BJ (cell line): ENCODE results near the gene TERB2. TPM values are rescaled to one million over a fixed set of nuclear protein-coding genes. Genes with fewer than 3 reads are reported as not detected.
"Not testable (repeated sequence)": the region's sequence is repeated elsewhere in the genome, so short reads cannot be mapped to it uniquely, and the experiment has no call there.

ENCODE experiments used
- CTCF ChIA-PET: fragments of 350-600 bp; formaldehyde crosslinking; extraction: SDS; loops from one replicate; lab custom pipeline; 2021; ENCODE audit warnings: antibody characterized with exemption, inconsistent platforms; lab: Yijun Ruan, JAX
- POLR2A ChIA-PET: fragments of 300-600 bp; sonication (Branson Sonifier 250); formaldehyde crosslinking; extraction: SDS; loops from one replicate; lab custom pipeline; 2021; ENCODE audit warnings: antibody characterized with exemption; lab: Charles Lee
- DNase-seq: peaks from one replicate; pipeline ENCODE4 v3.0.0-alpha.2; 2011; ENCODE audit warnings: low read depth
- H3K27me3 ChIP-seq: 2 replicates; pipeline ENCODE4 v1.6.0; 2011; ENCODE audit warnings: low read length; ENCODE audit not compliant: control insufficient read depth, insufficient read depth
- H3K36me3 ChIP-seq: 2 replicates; pipeline ENCODE4 v1.5.1; 2011; ENCODE audit warnings: low read length; ENCODE audit not compliant: control insufficient read depth, insufficient read depth
- H3K4me3 ChIP-seq: 2 replicates; pipeline ENCODE4 v1.5.1; 2011; ENCODE audit warnings: low read depth, mild to moderate bottlenecking, control low read depth, low read length
- polyA plus RNA-seq: library from polyadenylated mRNA; depleted of rRNA; stranded (reverse); fragments of >200 nt; gene quantifications from 2 replicates; pipeline ENCODE4 v1.2.3, GENCODE V29; 2011
- TF ChIP-seq, protein P1 (sequence below): IDR thresholded peaks from 2 replicates; pipeline ENCODE4 v1.5.1; 2011; ENCODE audit warnings: low read depth, mild to moderate bottlenecking, control low read depth, inconsistent platforms, low read length, moderate library complexity; ENCODE audit not compliant: insufficient read depth

Gene TERB2
- polyA plus RNA-seq, 1 experiment: not detected

DNA sequence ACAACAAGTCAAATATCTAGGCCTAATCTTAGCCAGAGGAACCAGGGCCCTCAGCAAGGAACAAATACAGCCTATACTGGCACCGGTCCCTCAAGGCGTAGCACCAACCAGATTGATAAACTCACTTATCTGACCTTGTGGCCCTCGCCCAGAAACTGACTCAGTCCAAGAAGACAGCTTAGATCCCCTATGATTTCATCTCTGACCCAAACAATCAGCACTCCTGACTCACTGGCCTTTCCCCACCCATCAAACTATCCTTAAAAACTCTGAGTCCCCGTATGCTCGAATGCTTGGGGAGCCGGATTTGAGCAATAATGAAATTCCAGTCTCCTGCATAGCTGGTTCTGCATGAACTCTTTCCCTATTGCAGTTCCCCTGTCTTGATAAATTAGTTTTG lies 64.9 kb downstream of the TERB2 start:
- POLR2A ChIA-PET: no interaction called here

DNA sequence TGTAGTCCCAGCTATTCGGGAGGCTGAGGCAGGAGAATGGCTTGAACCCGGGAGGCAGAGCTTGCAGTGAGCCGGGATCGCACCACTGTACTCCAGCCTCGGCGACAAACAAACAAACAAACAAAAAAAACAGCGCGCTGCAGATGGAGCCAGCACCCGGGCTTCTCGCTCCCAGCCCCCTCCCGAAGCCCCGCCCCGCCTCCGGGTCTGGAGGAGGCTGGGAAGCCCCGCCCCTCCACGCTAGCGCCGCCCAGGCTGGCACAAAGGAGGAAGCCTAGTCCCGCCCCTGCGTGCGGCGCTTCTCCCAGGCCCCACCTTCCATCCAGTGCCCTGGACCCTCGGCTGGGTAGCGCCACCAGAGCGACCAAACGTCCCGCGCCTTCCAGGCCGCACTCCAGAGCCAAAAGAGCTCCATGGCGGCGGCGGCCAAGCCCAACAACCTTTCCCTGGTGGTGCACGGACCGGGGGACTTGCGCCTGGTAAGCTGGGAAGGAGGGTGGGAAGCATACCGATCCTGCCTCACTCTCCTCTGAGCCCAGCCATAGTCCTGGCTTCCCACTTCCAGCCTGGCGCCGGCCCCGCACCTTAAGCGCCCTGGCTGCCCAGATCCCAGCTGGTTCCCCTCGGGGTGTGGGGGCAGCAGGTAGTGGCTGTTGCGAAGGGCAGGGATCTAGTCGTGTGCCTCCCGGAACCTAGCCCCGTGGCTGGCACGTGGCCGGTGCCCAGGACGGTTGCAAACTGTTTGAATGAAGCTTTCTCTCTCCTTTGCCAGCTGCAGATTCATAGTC lies 66.6 kb downstream of the TERB2 start, which contains the start of gene SORD:
TSS of gene SORD (plus strand) at position 325 of the 788 bp plus-strand sequence. CDS start at position 414, 89 bp downstream.
- Histone ChIP-seq H3K36me3 (no peaks in the 10 kb centered on the region), H3K4me3 (peak within 1 kb of the TSS; percentile 74), H3K27me3 (no peaks in the 10 kb centered on the region; the same call in 1 of the 2 replicates)
- peak; percentile 16 for DNase-seq
- ChIA-PET POLR2A (interaction anchor here (0.6 kb wide), 1 partner anchor 15 kb away, joined by 3 read pairs; no protein-coding TSS in a partner anchor), CTCF (interaction anchor here (0.6 to 3.5 kb wide), 6 partner anchors 10 to 140 kb away, joined by 3 to 17 read pairs (median 3); no protein-coding TSS in a partner anchor)
- TF ChIP-seq, protein P1, sequence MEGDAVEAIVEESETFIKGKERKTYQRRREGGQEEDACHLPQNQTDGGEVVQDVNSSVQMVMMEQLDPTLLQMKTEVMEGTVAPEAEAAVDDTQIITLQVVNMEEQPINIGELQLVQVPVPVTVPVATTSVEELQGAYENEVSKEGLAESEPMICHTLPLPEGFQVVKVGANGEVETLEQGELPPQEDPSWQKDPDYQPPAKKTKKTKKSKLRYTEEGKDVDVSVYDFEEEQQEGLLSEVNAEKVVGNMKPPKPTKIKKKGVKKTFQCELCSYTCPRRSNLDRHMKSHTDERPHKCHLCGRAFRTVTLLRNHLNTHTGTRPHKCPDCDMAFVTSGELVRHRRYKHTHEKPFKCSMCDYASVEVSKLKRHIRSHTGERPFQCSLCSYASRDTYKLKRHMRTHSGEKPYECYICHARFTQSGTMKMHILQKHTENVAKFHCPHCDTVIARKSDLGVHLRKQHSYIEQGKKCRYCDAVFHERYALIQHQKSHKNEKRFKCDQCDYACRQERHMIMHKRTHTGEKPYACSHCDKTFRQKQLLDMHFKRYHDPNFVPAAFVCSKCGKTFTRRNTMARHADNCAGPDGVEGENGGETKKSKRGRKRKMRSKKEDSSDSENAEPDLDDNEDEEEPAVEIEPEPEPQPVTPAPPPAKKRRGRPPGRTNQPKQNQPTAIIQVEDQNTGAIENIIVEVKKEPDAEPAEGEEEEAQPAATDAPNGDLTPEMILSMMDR: no peak

More for the DNA sequence above, 64.9 kb downstream of the TERB2 start:
- Histone ChIP-seq H3K36me3 (no peaks in the 10 kb centered on the region), H3K4me3 (no peak overlapping the region), H3K27me3 (no peaks in the 10 kb centered on the region; the same call in 1 of the 2 replicates)
- no peak for DNase-seq
- TF ChIP-seq, protein P1: no peak
- CTCF ChIA-PET: no interaction called here

DNA sequence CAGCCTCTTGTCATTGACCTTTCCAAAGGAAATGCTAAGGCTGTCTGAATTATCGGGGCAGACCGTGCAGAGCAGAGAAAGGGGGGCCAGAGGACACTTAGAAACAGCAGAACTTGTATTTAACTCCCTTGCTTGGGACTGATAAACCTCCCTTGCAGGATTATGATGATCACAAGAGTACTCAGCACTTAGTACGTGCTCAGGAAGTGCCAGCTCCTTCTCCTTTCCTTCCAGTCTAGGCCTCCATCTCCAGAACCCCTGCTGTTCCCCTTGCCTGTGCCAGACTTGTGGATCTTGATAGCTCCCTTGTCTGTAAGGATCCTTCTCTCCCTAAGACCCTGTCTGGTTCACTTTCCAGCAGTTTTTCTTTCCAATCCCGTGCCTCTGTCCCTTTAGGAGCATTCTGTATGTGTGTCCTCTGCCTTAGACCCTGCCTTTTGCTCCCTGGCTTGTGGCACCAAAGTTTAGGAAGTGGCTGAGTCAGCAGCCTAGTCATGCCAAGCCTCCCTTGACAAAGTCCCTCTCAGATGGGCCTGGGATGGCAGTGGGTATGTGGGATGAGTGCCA lies 67.3 kb downstream of the TERB2 start:
- TF ChIP-seq, protein P1: no peak
- no peaks in the 10 kb centered on the region for H3K36me3 ChIP-seq
- CTCF ChIA-PET: interaction anchor here (0.6 to 3.5 kb wide), 6 partner anchors 11 to 139 kb away, joined by 3 to 17 read pairs (median 3); no protein-coding TSS in a partner anchor
- no peaks in the 10 kb centered on the region; the same call in 1 of the 2 replicates for H3K27me3 ChIP-seq
- POLR2A ChIA-PET: interaction anchor here (0.6 kb wide), 1 partner anchor 15 kb away, joined by 3 read pairs; no protein-coding TSS in a partner anchor
- H3K4me3 ChIP-seq: peak overlapping the region; percentile 74
- no peak for DNase-seq

DNA sequence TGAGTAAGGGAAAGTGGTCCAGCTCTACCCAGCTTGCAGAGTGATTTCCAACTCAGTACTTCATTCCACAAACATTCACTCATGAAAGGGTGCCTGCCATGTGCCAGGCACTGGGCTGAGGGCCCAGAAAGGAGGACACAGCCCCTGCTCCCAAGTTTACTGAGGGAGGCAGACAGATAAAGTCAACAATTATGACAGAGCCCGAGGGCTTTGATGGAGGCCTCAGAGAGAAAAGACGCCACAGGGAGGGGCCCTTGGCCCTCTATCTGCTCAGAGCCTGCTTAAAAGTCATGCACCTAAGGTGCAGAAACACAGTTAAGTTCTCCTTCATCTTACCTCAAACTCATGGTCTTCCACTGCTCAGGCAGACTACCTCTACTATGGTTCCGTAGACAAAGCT lies 68.2 kb downstream of the TERB2 start:
- H3K27me3 ChIP-seq, POLR2A ChIA-PET, H3K36me3 ChIP-seq, DNase-seq, H3K4me3 ChIP-seq: not testable (repeated sequence)
- CTCF ChIA-PET: interaction anchor here (3.5 kb wide), 1 partner anchor 12 kb away, joined by 17 read pairs; no protein-coding TSS in a partner anchor

DNA sequence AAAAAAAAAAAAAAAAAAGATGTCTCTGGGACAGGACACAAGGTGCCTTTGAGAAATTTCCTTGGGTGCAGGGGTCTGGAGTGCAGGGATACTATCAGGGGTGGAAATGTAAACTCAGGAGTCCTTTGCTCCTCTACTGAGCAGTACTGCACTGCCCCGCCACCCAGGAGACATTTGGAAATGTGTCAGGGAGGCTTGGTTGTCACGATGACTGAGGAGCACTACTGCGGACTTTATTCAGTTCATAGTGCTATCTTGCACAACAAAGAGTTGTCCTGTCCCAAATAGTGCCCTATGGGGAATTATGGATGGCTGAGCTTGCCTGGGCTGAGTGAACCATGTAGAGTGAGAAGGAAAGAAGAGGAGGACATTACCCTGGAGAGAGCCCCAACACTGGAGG lies 69.1 kb downstream of the TERB2 start:
- H3K4me3 ChIP-seq, H3K36me3 ChIP-seq, POLR2A ChIA-PET, DNase-seq, H3K27me3 ChIP-seq: not testable (repeated sequence)
- CTCF ChIA-PET: interaction anchor here (3.5 kb wide), 1 partner anchor 11 kb away, joined by 17 read pairs; no protein-coding TSS in a partner anchor
